WERI-Rb-1 (cell line): ENCODE results near the gene TBKBP1.

Source experiments
- DNase-seq: peaks from one replicate; pipeline ENCODE4 v3.0.0-alpha.2; 2020
- H3K27ac ChIP-seq: fragments of 250-450 bp; sonication (Bioruptor Pico); 2 replicates; pipeline ENCODE4 v1.5.1; 2020; ENCODE audit warnings: mild to moderate bottlenecking, moderate library complexity
- H3K27me3 ChIP-seq: fragments of 250-450 bp; sonication (Bioruptor Pico); 2 replicates; pipeline ENCODE4 v1.5.1; 2021; ENCODE audit warnings: mild to moderate bottlenecking, low read depth, moderate library complexity; ENCODE audit not compliant: insufficient read depth, severe bottlenecking
- H3K36me3 ChIP-seq: fragments of 250-450 bp; sonication (Bioruptor Pico); 2 replicates; pipeline ENCODE4 v1.5.1; 2020; ENCODE audit warnings: mild to moderate bottlenecking, moderate library complexity
- H3K4me3 ChIP-seq: 2 replicates; pipeline ENCODE4 v1.5.1; 2011; ENCODE audit warnings: low read depth, mild to moderate bottlenecking, control low read depth, low read length
- H3K9me3 ChIP-seq: fragments of 250-450 bp; sonication (Bioruptor Pico); 2 replicates; pipeline ENCODE4 v1.5.1; 2021; ENCODE audit warnings: mild to moderate bottlenecking, moderate library complexity; ENCODE audit not compliant: severe bottlenecking
- TF ChIP-seq, protein P1 (sequence below): IDR thresholded peaks from 2 replicates; pipeline ENCODE4 v1.5.1; 2011; ENCODE audit warnings: low read depth, mild to moderate bottlenecking, control low read depth, inconsistent platforms, low read length

Gene TBKBP1

DNA sequence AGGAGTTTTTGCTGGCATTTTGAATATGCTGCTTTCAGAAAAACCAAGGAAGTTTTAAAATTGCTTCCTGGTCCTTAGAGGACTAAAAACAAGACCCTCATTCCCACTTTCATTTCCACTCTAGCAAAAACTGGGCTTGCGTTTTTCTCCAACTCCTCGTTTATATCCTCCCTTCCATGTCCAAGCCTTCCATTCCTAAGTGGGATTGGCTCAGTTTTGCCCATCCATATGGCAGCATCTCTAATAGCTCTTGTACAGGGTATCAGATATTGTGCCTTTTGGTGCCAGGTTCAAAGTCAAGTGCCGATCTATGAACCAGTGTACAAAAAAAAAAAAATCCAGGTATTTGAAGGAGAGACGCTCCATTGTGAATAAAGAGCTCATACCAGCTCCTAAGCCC, 9.9 kb upstream of the TBKBP1 start:
- Histone ChIP-seq H3K4me3 (no peak overlapping the region), H3K27ac (no peak overlapping the region), H3K9me3 (no peaks in the 10 kb centered on the region), H3K36me3 (peaks cover 70% of the 10 kb centered on the region), H3K27me3 (no peaks in the 10 kb centered on the region)
- no peak for DNase-seq
- TF ChIP-seq, protein P1, sequence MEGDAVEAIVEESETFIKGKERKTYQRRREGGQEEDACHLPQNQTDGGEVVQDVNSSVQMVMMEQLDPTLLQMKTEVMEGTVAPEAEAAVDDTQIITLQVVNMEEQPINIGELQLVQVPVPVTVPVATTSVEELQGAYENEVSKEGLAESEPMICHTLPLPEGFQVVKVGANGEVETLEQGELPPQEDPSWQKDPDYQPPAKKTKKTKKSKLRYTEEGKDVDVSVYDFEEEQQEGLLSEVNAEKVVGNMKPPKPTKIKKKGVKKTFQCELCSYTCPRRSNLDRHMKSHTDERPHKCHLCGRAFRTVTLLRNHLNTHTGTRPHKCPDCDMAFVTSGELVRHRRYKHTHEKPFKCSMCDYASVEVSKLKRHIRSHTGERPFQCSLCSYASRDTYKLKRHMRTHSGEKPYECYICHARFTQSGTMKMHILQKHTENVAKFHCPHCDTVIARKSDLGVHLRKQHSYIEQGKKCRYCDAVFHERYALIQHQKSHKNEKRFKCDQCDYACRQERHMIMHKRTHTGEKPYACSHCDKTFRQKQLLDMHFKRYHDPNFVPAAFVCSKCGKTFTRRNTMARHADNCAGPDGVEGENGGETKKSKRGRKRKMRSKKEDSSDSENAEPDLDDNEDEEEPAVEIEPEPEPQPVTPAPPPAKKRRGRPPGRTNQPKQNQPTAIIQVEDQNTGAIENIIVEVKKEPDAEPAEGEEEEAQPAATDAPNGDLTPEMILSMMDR: no peak

DNA sequence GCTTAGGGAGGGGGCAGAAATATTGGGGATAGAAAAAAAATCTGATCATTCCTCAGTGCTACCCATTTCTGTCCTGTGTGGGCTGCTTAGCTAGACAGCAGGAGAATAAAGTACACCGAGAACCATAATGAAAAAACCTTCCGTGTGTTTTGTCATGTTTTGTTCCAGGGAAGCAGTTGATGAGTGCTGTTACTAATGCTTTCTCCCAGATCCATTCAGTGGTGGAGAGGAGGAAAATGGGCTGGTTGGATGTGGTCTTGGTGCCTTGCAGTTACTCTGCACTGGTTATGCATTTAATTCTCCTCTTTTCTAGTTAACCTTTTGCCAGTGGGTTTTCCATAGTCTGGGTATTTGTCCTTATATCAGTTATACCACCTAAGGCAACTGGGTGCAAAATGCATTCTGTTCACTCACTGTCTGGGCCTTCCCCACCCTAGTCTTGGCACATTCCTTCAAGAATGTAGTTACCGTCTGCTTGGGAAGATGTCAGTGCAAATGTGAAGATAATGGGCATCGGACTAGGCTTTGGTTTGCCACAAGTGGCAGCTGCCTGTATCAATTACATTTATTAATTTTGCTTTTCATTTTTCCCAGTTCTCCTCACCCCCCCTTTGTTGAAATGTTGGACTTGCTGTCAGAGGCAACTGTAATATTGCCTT, 9.3 kb upstream of the TBKBP1 start:
- Histone ChIP-seq H3K9me3 (no peaks in the 10 kb centered on the region), H3K4me3 (no peak overlapping the region), H3K27ac (no peak overlapping the region), H3K27me3 (no peaks in the 10 kb centered on the region), H3K36me3 (peaks cover 64% of the 10 kb centered on the region)
- TF ChIP-seq, protein P1: no peak
- DNase-seq: no peak

DNA sequence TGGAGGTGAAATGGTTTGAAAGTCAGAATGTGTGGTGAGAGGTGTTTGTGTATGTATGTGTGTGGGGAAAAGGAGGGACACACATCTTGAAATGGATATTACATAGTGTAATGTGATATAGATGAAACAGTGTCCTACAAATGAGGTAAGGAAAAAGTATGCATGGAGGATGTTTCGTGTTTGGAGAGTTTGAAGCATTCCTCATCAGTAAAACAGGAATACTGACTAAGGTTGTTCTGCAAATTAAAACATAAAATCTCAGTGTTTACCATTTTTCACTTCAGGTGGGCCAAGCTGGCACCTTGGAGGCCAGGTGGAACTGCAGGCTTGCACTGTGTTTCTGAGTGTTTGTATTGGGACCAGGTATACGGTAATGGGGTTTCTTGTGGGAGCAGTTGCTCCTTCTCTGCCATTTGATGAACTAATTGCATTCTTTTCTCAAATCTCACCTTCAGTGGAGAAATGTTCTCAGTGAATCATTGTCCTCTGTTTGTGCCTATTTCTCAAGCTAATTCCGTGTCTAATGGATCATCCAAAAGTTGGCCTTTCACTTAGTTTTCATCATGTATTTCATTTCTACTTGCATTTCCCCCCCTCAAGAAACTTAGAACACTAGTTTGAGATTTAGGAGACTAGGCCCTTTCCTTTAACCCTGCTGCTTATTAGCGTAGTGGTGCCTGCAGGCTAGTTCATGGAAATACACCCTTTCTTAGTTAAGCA, 8.2 kb upstream of the TBKBP1 start:
- H3K4me3 ChIP-seq: no peak overlapping the region
- no peaks in the 10 kb centered on the region for H3K27me3 ChIP-seq
- H3K9me3 ChIP-seq: no peaks in the 10 kb centered on the region
- TF ChIP-seq, protein P1: no peak
- peaks cover 53% of the 10 kb centered on the region for H3K36me3 ChIP-seq
- DNase-seq: no peak
- no peak overlapping the region for H3K27ac ChIP-seq

DNA sequence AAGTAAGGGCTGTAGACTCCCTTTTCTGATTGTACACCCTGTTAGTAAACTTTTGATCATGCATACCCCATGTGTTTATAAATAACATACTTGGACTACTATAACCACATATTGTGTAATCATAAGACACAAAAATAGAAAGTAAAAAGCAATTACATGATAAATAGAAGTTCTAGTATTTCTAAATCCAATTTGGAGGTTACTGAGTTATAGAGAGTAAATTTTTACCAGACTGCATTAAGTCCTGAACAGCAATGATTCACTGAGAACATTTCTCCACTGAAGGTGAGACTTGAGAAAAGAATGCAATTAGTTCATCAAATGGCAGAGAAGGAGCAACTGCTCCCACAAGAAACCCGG, 7.7 kb upstream of the TBKBP1 start:
- no peaks in the 10 kb centered on the region for H3K9me3 ChIP-seq
- no peak overlapping the region for H3K27ac ChIP-seq
- H3K27me3 ChIP-seq: no peaks in the 10 kb centered on the region
- H3K4me3 ChIP-seq: no peak overlapping the region
- TF ChIP-seq, protein P1: no peak
- DNase-seq: no peak
- H3K36me3 ChIP-seq: peaks cover 48% of the 10 kb centered on the region

DNA sequence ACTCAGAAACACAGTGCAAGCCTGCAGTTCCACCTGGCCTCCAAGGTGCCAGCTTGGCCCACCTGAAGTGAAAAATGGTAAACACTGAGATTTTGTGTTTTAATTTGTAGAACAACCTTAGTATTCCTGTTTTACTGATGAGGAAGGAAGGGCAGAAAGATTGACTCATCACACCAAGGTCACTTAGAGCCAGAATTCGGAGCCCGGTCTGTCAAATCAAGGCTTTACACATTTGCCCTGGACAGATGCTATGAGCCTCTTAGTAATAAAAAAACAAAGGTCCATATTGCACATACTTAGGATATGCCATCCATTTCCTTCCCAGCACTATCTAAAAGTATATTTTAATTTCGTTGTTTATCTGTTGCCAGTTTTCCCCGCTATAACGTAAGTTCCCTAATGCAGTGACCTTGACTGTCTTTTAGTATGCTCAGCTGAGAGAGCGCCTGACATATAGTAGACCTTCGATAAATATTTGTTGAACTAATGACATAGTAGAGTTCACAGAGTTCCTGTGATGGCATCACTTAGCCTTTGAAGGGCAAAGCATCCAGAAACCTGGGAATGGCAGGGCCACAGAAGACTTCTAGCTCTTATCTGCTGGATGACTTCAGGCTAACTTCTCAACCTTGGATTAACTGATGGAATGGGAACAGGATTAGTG, 7.2 kb upstream of the TBKBP1 start:
- Histone ChIP-seq H3K4me3 (no peak overlapping the region), H3K27ac (no peak overlapping the region), H3K9me3 (no peaks in the 10 kb centered on the region), H3K27me3 (no peaks in the 10 kb centered on the region), H3K36me3 (peaks cover 42% of the 10 kb centered on the region)
- TF ChIP-seq, protein P1: no peak
- no peak for DNase-seq
